IPS-20b (cell line): ENCODE measurements around the gene APBA2.
"Not testable (repeated sequence)": the region's sequence is repeated elsewhere in the genome, so short reads cannot be mapped to it uniquely, and the experiment has no call there.

Source experiments
- H3K27ac ChIP-seq: one replicate; pipeline ENCODE4 v1.5.1; 2013; ENCODE audit warnings: low read length
- H3K27me3 ChIP-seq: 2 replicates; pipeline ENCODE4 v1.6.1; 2013; ENCODE audit warnings: mild to moderate bottlenecking, low read length, inconsistent platforms; ENCODE audit not compliant: insufficient read depth
- H3K36me3 ChIP-seq: 2 replicates; pipeline ENCODE4 v1.6.1; 2013; ENCODE audit warnings: low read depth, mild to moderate bottlenecking, inconsistent platforms, low read length, moderate library complexity; ENCODE audit not compliant: insufficient read depth
- H3K4me1 ChIP-seq: 2 replicates; pipeline ENCODE4 v1.6.1; 2013; ENCODE audit warnings: mild to moderate bottlenecking, control low read depth, inconsistent platforms, low read length, moderate library complexity; ENCODE audit not compliant: insufficient read depth
- H3K4me3 ChIP-seq: 2 replicates; pipeline ENCODE4 v1.5.1; 2013; ENCODE audit warnings: mild to moderate bottlenecking, low read length, inconsistent platforms
- H3K9ac ChIP-seq: 2 replicates; pipeline ENCODE4 v1.6.1; 2013; ENCODE audit warnings: low read depth, mild to moderate bottlenecking, inconsistent platforms, low read length, moderate library complexity
- H3K9me3 ChIP-seq: 2 replicates; pipeline ENCODE4 v1.6.1; 2013; ENCODE audit warnings: mild to moderate bottlenecking, low read depth, low read length, inconsistent platforms; ENCODE audit not compliant: insufficient read depth

The APBA2 gene

GRCh38 chr15:28885630-28886430 lies at the start of gene APBA2:
TSS of gene APBA2 (plus strand) at chr15:28885974. CDS start at chr15:29053885, 167,911 bp downstream.
- Histone ChIP-seq H3K9ac (peak within 1 kb of the TSS; percentile 45), H3K4me3 (peak within 1 kb of the TSS; percentile 65), H3K27ac (no peak within 1 kb of the TSS)

GRCh38 chr15:28840285-28840684 lies 45.5 kb upstream of the APBA2 start:
- not testable (repeated sequence) for H3K27me3 ChIP-seq, H3K9me3 ChIP-seq, H3K4me1 ChIP-seq, H3K27ac ChIP-seq, H3K4me3 ChIP-seq, H3K9ac ChIP-seq, H3K36me3 ChIP-seq

More at GRCh38 chr15:28885630-28886430, at the start of gene APBA2:
- H3K4me1 ChIP-seq: no peaks in the 10 kb centered on the region
- peaks cover 39% of the 10 kb centered on the region for H3K27me3 ChIP-seq
- no peaks in the 10 kb centered on the region for H3K9me3 ChIP-seq
- H3K36me3 ChIP-seq: no peaks in the 10 kb centered on the region

GRCh38 chr15:28842210-28842609 lies 43.6 kb upstream of the APBA2 start:
- not testable (repeated sequence) for H3K9ac ChIP-seq, H3K4me3 ChIP-seq, H3K27ac ChIP-seq, H3K36me3 ChIP-seq, H3K27me3 ChIP-seq, H3K9me3 ChIP-seq, H3K4me1 ChIP-seq

- H3K4me3 ChIP-seq, H3K9ac ChIP-seq, H3K27ac ChIP-seq, H3K27me3 ChIP-seq, H3K9me3 ChIP-seq, H3K36me3 ChIP-seq, H3K4me1 ChIP-seq: not testable (repeated sequence)
Observed at GRCh38 chr15:28843520-28843919, 42.3 kb upstream of the APBA2 start.

- H3K36me3 ChIP-seq, H3K27me3 ChIP-seq, H3K9me3 ChIP-seq, H3K4me1 ChIP-seq, H3K9ac ChIP-seq, H3K4me3 ChIP-seq, H3K27ac ChIP-seq: not testable (repeated sequence)
Observed at GRCh38 chr15:28844147-28844546, 41.6 kb upstream of the APBA2 start.

GRCh38 chr15:28847247-28847646 lies 38.5 kb upstream of the APBA2 start:
- H3K36me3 ChIP-seq, H3K27me3 ChIP-seq, H3K4me3 ChIP-seq, H3K9ac ChIP-seq, H3K9me3 ChIP-seq, H3K4me1 ChIP-seq, H3K27ac ChIP-seq: not testable (repeated sequence)

GRCh38 chr15:28847959-28848358 lies 37.8 kb upstream of the APBA2 start:
- not testable (repeated sequence) for H3K9ac ChIP-seq, H3K27me3 ChIP-seq, H3K4me1 ChIP-seq, H3K4me3 ChIP-seq, H3K9me3 ChIP-seq, H3K36me3 ChIP-seq, H3K27ac ChIP-seq

- not testable (repeated sequence) for H3K27me3 ChIP-seq, H3K9me3 ChIP-seq, H3K4me1 ChIP-seq, H3K27ac ChIP-seq, H3K36me3 ChIP-seq, H3K4me3 ChIP-seq, H3K9ac ChIP-seq
Observed at GRCh38 chr15:28848521-28848920, 37.3 kb upstream of the APBA2 start, which contains the start of gene GOLGA6L7. TSS of gene GOLGA6L7 (minus strand) at chr15:28848644. CDS start at chr15:28848549, 95 bp downstream.

- not testable (repeated sequence) for H3K36me3 ChIP-seq, H3K9ac ChIP-seq, H3K4me3 ChIP-seq, H3K4me1 ChIP-seq, H3K27ac ChIP-seq, H3K27me3 ChIP-seq, H3K9me3 ChIP-seq
Observed at GRCh38 chr15:28849271-28849670, 36.5 kb upstream of the APBA2 start.

- not testable (repeated sequence) for H3K36me3 ChIP-seq, H3K27me3 ChIP-seq, H3K9me3 ChIP-seq, H3K4me1 ChIP-seq, H3K27ac ChIP-seq, H3K9ac ChIP-seq, H3K4me3 ChIP-seq
Observed at GRCh38 chr15:28849766-28850165, 36.0 kb upstream of the APBA2 start.

- not testable (repeated sequence) for H3K36me3 ChIP-seq, H3K4me1 ChIP-seq, H3K9ac ChIP-seq, H3K27ac ChIP-seq, H3K27me3 ChIP-seq, H3K9me3 ChIP-seq, H3K4me3 ChIP-seq
Observed at GRCh38 chr15:28853654-28854053, 32.1 kb upstream of the APBA2 start.

- not testable (repeated sequence) for H3K27me3 ChIP-seq, H3K4me3 ChIP-seq, H3K27ac ChIP-seq, H3K9ac ChIP-seq, H3K4me1 ChIP-seq, H3K36me3 ChIP-seq, H3K9me3 ChIP-seq
Observed at GRCh38 chr15:28854578-28854977, 31.2 kb upstream of the APBA2 start.
